SK-N-SH treated with all-trans-retinoic acid at 6 μM for 48 hours (cell line): ENCODE measurements around the gene TMEM25.

Experiments
- PATZ1 ChIP-seq: fragments of 250-450 bp; sonication (Bioruptor Pico); IDR thresholded peaks from 2 replicates; pipeline ENCODE4 v1.8.0; 2020; ENCODE audit warnings: mild to moderate bottlenecking, moderate library complexity, borderline replicate concordance
- PPARA ChIP-seq: fragments of 250-450 bp; sonication (Bioruptor Pico); IDR thresholded peaks from 2 replicates; pipeline ENCODE4 v1.5.0; 2020; ENCODE audit warnings: mild to moderate bottlenecking, borderline replicate concordance
- RARB ChIP-seq: fragments of 250-450 bp; sonication (Bioruptor Pico); IDR thresholded peaks from 2 replicates; pipeline ENCODE4 v1.8.0; 2021; ENCODE audit warnings: mild to moderate bottlenecking, moderate library complexity
- TOX ChIP-seq: fragments of 250-450 bp; sonication (Bioruptor Pico); IDR thresholded peaks from 2 replicates; pipeline ENCODE4 v1.8.0; 2021; ENCODE audit warnings: mild to moderate bottlenecking, moderate library complexity, borderline replicate concordance
- ZC3H10 ChIP-seq: fragments of 250-450 bp; sonication (Bioruptor Pico); IDR thresholded peaks from 2 replicates; pipeline ENCODE4 v1.5.1; 2021; ENCODE audit warnings: mild to moderate bottlenecking, moderate library complexity

- no peak for TF ChIP-seq PATZ1 (CRISPR knock-in tag)
- no peak for TF ChIP-seq TOX
- no peak for TF ChIP-seq PPARA (CRISPR knock-in tag)
- TF ChIP-seq RARB, result no peak
- TF ChIP-seq ZC3H10, result no peak
These were observed 50.1 kb downstream of the TMEM25 start for GRCh38 chr11:118581057-118581456.
